ENCODE data around the gene C16orf96. TPM values are rescaled to one million over a fixed set of nuclear protein-coding genes. Genes with fewer than 3 reads are reported as not detected.

C16orf96 gene
- total RNA-seq, 1 donor from 2014 or later, result 0.54 TPM

GRCh38 chr16:4606354-4606753 lies 50.2 kb downstream of the C16orf96 start:
- peaks cover 3% of the 10 kb centered on the region for H3K4me1 Mint-ChIP-seq (ENCODE audit: unreplicated experiment)
- TF ChIP-seq CTCF (IDR thresholded peaks at IDR 0.05; ENCODE audit: unreplicated experiment), result no peak
- peaks cover 6% of the 10 kb centered on the region for H3K27me3 Mint-ChIP-seq (ENCODE audit: unreplicated experiment)
- DNase-seq (ENCODE audit: low spot score), result no peak
- peaks cover 3% of the 10 kb centered on the region for H3K36me3 Mint-ChIP-seq (ENCODE audit: low read depth, unreplicated experiment)
- no peak overlapping the region for H3K27ac Mint-ChIP-seq (ENCODE audit: unreplicated experiment)
- no peaks in the 10 kb centered on the region for H3K9me3 Mint-ChIP-seq (ENCODE audit: unreplicated experiment)
- H3K4me3 Mint-ChIP-seq (ENCODE audit: unreplicated experiment), result peak overlapping the region; percentile 54

- H3K36me3 Mint-ChIP-seq (ENCODE audit: low read depth, unreplicated experiment), result peaks cover 3% of the 10 kb centered on the region
- peak; percentile 29 for DNase-seq (ENCODE audit: low spot score)
- H3K27ac Mint-ChIP-seq (ENCODE audit: unreplicated experiment), result no peak overlapping the region
- H3K4me1 Mint-ChIP-seq (ENCODE audit: unreplicated experiment), result no peaks in the 10 kb centered on the region
- no peak for TF ChIP-seq CTCF (IDR thresholded peaks at IDR 0.05; ENCODE audit: unreplicated experiment)
- peaks cover 4% of the 10 kb centered on the region for H3K27me3 Mint-ChIP-seq (ENCODE audit: unreplicated experiment)
- peak overlapping the region; percentile 25 for H3K4me3 Mint-ChIP-seq (ENCODE audit: unreplicated experiment)
- no peaks in the 10 kb centered on the region for H3K9me3 Mint-ChIP-seq (ENCODE audit: unreplicated experiment)
Observed at GRCh38 chr16:4607841-4608703, 51.9 kb downstream of the C16orf96 start.

- H3K36me3 Mint-ChIP-seq (ENCODE audit: low read depth, unreplicated experiment), result peaks cover 3% of the 10 kb centered on the region
- no peaks in the 10 kb centered on the region for H3K9me3 Mint-ChIP-seq (ENCODE audit: unreplicated experiment)
- no peak overlapping the region for H3K27ac Mint-ChIP-seq (ENCODE audit: unreplicated experiment)
- no peak for DNase-seq (ENCODE audit: low spot score)
- peaks cover 4% of the 10 kb centered on the region for H3K27me3 Mint-ChIP-seq (ENCODE audit: unreplicated experiment)
- H3K4me1 Mint-ChIP-seq (ENCODE audit: unreplicated experiment), result no peaks in the 10 kb centered on the region
- peak overlapping the region; percentile 25 for H3K4me3 Mint-ChIP-seq (ENCODE audit: unreplicated experiment)
- no peak for TF ChIP-seq CTCF (IDR thresholded peaks at IDR 0.05; ENCODE audit: unreplicated experiment)
Observed at GRCh38 chr16:4608704-4608980, 52.5 kb downstream of the C16orf96 start.

GRCh38 chr16:4609200-4610010 lies 53.3 kb downstream of the C16orf96 start:
- TF ChIP-seq CTCF (IDR thresholded peaks at IDR 0.05; ENCODE audit: unreplicated experiment), result no peak
- Mint-ChIP-seq H3K4me3 (ENCODE audit: unreplicated experiment) (no peak overlapping the region), H3K27me3 (ENCODE audit: unreplicated experiment) (peaks cover 4% of the 10 kb centered on the region), H3K9me3 (ENCODE audit: unreplicated experiment) (no peaks in the 10 kb centered on the region), H3K27ac (ENCODE audit: unreplicated experiment) (no peak overlapping the region), H3K4me1 (ENCODE audit: unreplicated experiment) (no peaks in the 10 kb centered on the region), H3K36me3 (ENCODE audit: low read depth, unreplicated experiment) (peaks cover 3% of the 10 kb centered on the region)
- no peak for DNase-seq (ENCODE audit: low spot score)

All from endothelial cell (in vitro differentiated cells).